Astrocyte of the hippocampus (primary cell): Measurements from ENCODE around the gene C2CD5.
"Not testable (repeated sequence)": the region's sequence is repeated elsewhere in the genome, so short reads cannot be mapped to it uniquely, and the experiment has no call there.

Experiments used
- DNase-seq: peaks from one replicate; pipeline ENCODE4 v3.0.0; 2011; ENCODE audit warnings: low read depth, low spot score

C2CD5 gene

DNA sequence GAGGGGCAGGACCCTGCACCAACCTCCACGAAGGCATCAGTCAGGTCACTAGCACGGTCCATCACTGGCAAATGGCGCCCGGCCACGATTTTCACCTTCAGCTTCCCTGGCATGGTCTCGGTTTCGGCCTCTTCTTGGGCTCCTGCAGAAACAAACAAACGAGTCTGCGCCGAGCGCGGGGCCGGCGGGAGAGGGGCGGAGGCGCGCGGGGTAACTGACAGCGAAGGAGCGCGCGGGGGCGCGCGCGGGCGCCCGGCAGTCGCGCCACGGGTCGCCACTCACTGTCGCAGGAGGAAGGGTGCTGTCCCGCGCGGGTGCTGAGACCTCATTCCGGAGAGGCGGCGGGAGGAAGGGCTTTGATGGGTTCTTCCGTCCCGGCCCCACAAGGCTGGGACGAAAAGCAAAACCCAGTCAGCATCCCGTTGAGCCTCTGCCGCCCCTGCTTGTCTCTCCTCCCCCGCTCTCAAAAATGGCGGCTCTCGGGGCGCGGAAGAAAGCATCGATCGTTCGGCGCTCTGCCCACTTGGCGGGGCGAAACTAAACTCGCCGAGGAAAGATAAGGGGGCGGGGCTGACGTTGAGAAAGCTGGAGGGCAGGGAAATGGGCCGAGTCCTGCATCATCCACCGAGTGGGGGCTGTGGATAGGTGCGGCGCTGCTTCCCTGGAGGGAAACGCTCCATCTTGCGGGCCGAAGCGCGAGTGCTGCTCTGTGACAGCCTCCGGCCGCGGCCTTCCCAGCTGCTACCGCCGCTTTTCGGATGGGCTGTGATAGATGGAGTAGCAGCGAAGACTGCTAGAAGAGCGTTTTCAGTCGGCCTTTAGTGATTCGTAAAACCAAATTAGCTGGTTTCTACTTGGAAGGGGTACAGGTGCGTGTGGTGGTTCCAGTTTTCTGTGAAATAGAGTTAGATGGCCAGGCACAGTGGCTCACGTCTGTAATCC is at the start of gene C2CD5:
TSS of gene C2CD5 (minus strand) at position 505 of the 942 bp plus-strand sequence. CDS start at position 113, 392 bp downstream.
- peak; percentile 99 for DNase-seq

DNA sequence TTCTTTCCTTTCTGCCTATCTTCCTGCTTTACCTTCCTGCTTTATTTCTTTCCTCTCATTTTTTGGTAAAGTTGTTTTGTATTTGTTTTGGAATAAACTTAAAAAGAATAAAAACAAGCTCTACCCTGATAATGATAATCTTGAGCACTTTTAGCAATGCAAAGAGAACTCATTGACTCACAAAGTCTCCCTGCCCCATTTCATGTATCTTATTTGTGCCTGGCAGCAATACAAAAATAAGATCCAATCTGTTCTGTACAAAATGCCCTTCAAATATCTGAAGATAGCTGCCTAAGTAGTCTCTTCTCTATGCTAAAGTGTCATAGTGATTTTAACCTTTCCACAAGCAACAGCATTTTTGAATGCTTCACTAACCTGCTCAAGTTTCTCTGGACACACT is 49.5 kb upstream of the C2CD5 start:
- DNase-seq = no peak

DNA sequence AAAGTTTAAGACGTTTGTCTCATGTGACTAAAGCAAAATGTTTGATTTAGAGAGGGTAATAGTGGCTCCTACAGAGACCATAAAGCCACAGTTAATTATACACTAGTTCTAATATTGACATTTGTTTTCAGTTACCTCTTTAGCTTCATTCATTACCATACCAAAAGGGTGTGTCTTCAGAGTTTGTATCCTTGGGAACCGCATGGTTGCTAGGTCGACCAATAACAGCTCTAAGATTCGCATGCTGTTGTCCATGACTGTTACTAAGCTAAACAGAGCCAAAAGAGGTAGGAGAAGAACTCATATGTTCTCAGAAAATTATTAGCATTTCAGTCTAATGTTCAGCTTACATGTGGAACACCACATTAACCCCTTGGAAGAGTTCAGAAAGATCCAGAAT is 44.5 kb upstream of the C2CD5 start:
- no peak for DNase-seq

DNA sequence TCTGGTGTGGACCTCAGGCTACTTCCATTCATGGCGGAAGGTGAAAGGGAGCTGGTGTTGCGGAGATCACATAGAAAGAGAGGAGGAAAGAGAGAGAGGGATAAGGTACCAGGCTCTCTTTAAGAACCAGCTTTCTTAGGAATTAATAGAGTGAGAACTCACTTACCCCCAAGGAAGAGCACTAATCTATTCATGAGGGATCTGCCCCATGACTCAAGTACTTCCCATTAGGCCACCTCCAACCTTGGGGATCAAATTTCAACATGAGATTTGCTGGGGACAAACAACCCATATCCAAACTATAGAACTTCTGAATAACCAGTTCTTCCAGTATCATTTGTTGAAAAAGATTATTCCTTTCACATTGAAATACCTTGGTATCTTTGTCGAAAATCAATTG is 34.0 kb upstream of the C2CD5 start:
- no peak for DNase-seq

- DNase-seq = no peak
Observed at GRCh38 chr12:22577667-22578066, 33.3 kb upstream of the C2CD5 start.

DNA sequence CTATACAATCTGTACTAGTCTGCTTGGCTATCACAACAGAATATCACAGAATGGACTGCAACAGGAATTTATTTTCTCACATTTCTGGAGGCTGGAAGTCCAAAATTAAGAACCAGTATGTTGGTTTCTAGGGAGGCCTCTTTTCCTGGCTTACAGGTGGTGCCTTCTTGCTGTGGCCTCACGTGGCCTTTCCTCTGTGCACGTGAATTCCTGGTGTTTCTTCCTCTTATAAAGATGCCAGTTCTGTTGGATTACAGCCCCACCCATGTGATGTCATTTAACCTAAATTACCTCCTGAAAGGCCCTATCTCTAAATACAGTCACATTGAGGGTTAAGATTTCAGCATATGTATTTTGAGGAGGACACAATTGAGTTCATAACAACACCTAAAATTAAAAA is 32.1 kb upstream of the C2CD5 start:
- DNase-seq = no peak

DNA sequence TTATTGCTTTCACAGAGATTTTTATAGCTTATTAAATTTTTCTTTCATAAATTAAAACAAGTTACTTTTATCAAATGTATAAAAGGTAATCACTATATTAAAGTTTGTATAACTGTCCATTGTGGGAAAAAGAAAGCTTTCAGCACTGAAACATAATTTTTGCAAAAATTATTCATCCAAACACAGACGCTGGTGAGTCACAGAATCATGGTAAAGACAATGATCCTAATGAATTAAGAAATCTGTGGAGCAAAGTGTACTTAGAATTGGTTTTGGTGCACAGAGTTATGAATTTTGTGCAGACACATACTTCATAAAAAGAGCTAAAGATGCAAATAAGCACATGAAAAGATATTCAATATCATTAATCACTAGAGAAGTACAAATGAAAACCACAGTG is 31.7 kb upstream of the C2CD5 start:
- DNase-seq = no peak

- no peak for DNase-seq
Observed at GRCh38 chr12:22574921-22575320, 30.6 kb upstream of the C2CD5 start.

- DNase-seq = no peak
Observed at GRCh38 chr12:22573181-22573580, 28.8 kb upstream of the C2CD5 start.

GRCh38 chr12:22569253-22569652 is 24.9 kb upstream of the C2CD5 start:
- no peak for DNase-seq

DNA sequence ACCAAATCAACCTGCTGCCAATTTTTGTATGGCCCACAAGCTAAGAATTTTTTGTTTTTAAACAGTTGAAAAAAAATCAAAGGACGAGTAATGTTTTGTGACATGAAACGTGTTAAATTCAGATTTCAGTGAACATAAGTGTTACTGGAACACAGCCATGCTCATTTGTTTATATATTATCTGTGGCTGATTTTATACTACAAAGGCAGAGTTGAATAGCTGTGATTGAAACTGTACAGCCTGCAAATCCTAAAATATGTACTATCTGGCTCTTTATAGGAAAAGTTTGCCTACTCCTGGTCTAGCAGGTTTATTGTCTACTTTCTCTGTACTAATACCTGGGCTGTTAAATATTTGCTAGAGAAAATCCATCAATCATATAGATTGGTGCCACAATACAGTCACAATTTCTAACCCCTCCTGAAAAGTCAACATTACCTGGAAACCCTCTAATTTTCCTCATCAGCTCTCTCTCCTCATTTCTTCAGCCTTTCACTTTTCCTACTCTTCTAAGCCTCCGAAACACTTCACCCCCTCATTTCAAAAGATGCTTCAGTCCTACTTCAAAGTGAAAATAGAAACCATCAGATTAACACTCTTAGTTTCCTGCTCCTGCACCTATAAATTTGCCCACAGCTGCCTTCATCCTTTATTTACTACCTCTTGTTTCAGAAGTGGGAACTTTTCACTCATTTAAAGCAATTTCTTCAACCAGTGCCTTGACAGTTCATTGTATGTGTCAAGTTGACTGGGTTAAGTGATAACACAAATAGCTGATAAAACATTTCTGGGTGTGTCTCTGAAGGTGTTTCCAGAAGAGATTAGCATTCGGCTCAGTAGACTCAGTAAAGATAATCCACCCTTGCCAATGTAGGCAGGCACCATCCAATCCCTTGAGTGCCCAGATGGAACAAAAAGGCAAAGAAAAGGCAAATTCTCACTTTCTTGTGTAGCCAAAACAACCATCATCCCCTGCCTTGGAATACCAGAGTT is 18.0 kb upstream of the C2CD5 start:
- DNase-seq = no peak

DNA sequence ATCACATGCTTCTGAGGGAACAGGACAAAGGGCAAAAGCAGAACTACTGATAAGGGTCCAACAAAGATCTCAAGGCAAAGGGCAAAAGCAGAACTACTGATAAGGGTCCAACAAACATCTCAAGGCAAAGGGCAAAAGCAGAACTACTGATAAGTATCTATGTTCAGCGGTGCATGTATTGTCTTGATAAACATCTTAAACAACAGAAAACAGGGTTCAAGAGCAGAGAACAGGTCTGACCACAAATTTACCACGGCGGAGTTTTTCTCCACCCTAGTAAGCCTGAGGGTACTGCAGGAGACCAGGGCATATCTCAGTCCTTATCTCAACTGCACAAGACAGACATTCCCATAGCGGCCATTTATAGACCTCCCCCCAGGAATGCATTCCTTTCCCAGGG is 10.4 kb upstream of the C2CD5 start:
- DNase-seq = not testable (repeated sequence)

DNA sequence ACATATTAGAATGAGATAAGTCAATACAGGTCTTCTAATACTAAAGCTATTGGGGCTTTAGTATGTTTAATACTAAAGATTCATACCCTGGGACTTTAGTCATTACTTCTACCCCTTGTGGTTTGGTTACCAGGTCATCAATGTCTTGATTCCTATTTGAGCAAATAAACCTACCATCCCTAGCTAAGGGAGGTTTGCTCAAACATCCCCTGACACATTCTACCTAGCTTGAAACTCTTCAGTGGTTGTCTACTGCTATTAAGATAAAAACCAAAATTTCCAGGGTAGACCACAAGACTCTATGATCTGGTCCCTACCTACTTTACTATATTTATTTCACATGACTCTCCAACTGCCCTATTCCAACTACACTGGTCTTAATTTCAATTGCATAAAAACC is 7.3 kb upstream of the C2CD5 start:
- no peak for DNase-seq

DNA sequence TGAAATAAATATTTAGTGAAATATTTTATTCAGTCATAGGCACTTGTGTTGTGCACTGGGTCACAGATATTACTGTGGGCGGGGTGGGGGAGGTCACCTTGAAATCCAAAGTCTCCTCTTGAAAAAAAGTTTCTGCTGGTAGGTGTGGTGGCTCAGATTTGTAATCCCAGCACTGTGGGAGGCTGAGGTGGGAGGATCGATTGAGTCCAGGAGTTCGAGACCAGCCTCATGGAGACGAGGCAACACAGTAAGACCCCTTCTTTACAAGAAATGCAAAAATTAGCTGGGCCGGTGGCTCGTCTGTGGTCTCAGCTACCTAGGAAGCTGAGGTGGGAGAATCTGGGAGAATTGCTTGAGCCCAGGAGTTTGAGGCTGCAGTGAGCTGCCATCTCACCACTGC is 913 bp upstream of the C2CD5 start:
- DNase-seq = no peak

DNA sequence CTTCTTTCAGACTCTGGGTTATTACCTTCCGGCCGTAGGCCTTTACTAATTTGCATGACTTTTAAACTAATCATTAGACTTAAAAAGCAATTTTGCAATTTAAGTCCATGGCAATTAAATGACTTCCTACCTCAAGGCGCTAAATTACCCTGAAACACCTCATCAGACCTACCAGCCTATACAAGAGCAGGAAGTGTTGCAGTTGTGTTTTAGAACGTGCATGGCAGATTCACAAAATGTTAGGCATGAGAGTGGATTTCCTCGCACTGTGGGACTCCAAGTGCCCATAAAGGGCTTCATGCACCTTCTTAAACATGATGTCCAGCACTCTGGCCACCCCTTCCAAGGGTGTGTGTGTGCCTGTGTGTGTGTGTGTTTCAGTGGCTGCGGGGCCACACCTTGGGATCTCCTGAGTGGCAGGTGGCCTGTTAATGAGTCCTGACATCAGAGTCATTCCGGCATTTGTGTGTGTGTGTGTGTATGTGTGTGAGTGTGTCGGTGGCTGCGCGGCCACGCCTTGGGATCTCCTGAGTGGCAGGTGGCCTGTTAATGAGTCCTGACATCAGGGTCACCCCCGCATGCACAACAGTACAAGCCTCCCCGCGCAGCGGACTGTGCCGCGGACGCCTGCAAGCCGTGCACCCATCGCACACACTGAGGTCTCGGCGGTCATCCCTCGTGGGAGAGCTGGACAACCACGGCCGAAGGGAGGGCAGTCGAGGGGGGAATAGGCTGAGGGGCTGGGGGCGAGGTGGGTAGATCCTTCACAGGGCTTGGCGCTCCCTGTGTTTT is 900 bp downstream of the C2CD5 start:
- peak; percentile 56 for DNase-seq

- no peak for DNase-seq
Observed at GRCh38 chr12:22541496-22542155, 2.7 kb downstream of the C2CD5 start.

GRCh38 chr12:22539055-22539454 is 5.3 kb downstream of the C2CD5 start:
- DNase-seq = no peak

GRCh38 chr12:22538311-22538710 is 6.0 kb downstream of the C2CD5 start:
- DNase-seq = no peak

DNA sequence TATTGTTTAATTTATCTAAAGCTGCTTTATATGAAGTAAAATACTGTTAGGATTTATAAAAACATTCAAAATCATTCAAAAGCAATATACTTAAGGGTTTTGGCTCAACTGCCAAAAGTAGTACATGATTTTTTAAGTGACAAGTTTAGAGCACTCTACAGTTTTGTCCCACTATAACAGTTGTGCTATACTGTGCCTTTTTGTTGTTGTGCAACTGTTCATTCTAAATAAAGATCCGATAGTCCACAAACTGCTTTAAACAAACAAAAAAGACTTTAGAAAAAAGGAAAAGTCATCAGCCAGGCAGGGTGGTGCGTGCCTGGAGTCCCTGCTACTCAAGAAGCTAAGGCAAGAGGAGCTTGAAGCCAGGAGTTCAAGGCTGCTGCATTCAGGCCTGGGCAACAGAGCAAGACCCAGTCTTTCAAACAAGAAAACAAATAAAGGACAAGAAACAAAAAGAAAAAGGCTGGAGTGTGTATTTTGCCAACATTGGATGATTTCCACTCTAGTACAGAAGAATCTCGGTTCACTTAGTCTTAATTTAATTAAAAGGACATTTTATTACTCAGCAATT is 7.3 kb downstream of the C2CD5 start:
- DNase-seq = no peak

GRCh38 chr12:22536346-22536945 is 7.9 kb downstream of the C2CD5 start:
- no peak for DNase-seq
